OCI-LY3 (cell line): Measurements from ENCODE around the gene MMP7.
"Not testable (repeated sequence)": the region's sequence is repeated elsewhere in the genome, so short reads cannot be mapped to it uniquely, and the experiment has no call there.

Experiments used
- H2AFZ ChIP-seq: fragments of 200-600, 300-600 bp; shearing (Covaris generic); 2 replicates; pipeline ENCODE4 v1.6.0; 2014; ENCODE audit warnings: antibody characterized with exemption, low read depth, low read length
- H3K27ac ChIP-seq: fragments of 200-600, 300-600 bp; sonication (generic); 2 replicates; pipeline ENCODE4 v1.5.1; 2014; ENCODE audit warnings: mild to moderate bottlenecking, low read length, moderate library complexity, mixed read lengths
- H3K27me3 ChIP-seq: fragments of 200-600, 300-600 bp; sonication (generic); 2 replicates; pipeline ENCODE4 v1.6.1; 2014; ENCODE audit warnings: low read depth, low read length, mixed read lengths
- H3K36me3 ChIP-seq: fragments of 200-600, 300-600 bp; sonication (generic); replicated peaks from 2 replicates; pipeline ENCODE3; 2014; ENCODE audit warnings: low read depth, low read length, mixed read lengths
- H3K4me1 ChIP-seq: fragments of 300-600, 200-600 bp; sonication (generic); 2 replicates; pipeline ENCODE4 v1.6.1; 2014; ENCODE audit warnings: low read length, mixed read lengths
- H3K4me2 ChIP-seq: fragments of 200-600, 300-600 bp; sonication (generic); 2 replicates; pipeline ENCODE4 v1.6.1; 2014; ENCODE audit warnings: low read length, mixed read lengths
- H3K4me3 ChIP-seq: fragments of 300-600, 200-600 bp; sonication (generic); 2 replicates; pipeline ENCODE4 v1.5.1; 2014; ENCODE audit warnings: antibody characterized with exemption, mild to moderate bottlenecking, low read length, moderate library complexity
- H3K79me2 ChIP-seq: fragments of 300-600, 200-600 bp; shearing (Covaris generic); 2 replicates; pipeline ENCODE4 v1.6.1; 2014; ENCODE audit warnings: mild to moderate bottlenecking, low read length, mixed read lengths
- H3K9ac ChIP-seq: fragments of 300-600, 200-600 bp; shearing (Covaris generic); 2 replicates; pipeline ENCODE4 v1.6.0; 2014; ENCODE audit warnings: mild to moderate bottlenecking, low read length, moderate library complexity
- H3K9me3 ChIP-seq: fragments of 200-600, 300-600 bp; shearing (Covaris generic); 2 replicates; pipeline ENCODE4 v1.6.1; 2014; ENCODE audit warnings: low read length, mixed read lengths; ENCODE audit not compliant: insufficient read depth
- H4K20me1 ChIP-seq: fragments of 200-600, 300-600 bp; sonication (generic); 2 replicates; pipeline ENCODE4 v1.6.1; 2016; ENCODE audit warnings: low read length, mixed read lengths; ENCODE audit not compliant: insufficient read depth
- EZH2phosphoT487 ChIP-seq: fragments of 200-600 bp; shearing (Covaris generic); IDR thresholded peaks from 2 replicates; pipeline ENCODE4 v1.6.1; 2018; ENCODE audit warnings: antibody characterized with exemption, mixed run types, low read depth
- TF ChIP-seq, protein P1 (sequence below): fragments of 200-600, 300-600 bp; sonication (generic); IDR thresholded peaks from 2 replicates; pipeline ENCODE4 v1.5.1; 2014; ENCODE audit warnings: antibody characterized with exemption, low read length, low read depth

The MMP7 gene

DNA sequence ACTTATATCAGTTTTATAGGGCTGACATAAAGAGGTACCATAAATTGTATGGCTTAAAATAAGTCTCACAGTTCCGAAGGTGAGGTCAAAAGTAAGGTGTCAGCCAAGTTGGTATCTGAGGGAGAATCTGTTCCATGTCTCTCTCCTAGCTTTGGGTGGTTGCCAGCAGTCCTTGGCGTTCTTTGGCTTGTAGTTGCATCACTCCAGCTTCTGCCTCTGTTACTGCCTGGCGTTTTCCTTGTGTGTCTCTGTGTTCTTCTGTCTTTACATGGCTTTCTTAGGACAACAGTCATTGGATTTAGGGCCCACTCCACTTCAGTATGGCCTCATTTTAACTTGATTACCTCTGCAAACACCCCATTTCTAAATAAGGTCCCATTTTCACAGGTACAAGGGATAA, 16.7 kb downstream of the MMP7 start:
- Histone ChIP-seq H3K79me2 (no peaks in the 10 kb centered on the region), H3K4me2 (no peak overlapping the region), H3K9ac (no peak overlapping the region), H2AFZ (no peak overlapping the region), H3K9me3 (no peaks in the 10 kb centered on the region), H3K4me3 (no peak overlapping the region), H4K20me1 (no peaks in the 10 kb centered on the region), H3K27ac (no peak overlapping the region), H3K36me3 (no peaks in the 10 kb centered on the region), H3K4me1 (no peaks in the 10 kb centered on the region), H3K27me3 (no peaks in the 10 kb centered on the region)
- no peak for TF ChIP-seq EZH2phosphoT487
- TF ChIP-seq, protein P1, sequence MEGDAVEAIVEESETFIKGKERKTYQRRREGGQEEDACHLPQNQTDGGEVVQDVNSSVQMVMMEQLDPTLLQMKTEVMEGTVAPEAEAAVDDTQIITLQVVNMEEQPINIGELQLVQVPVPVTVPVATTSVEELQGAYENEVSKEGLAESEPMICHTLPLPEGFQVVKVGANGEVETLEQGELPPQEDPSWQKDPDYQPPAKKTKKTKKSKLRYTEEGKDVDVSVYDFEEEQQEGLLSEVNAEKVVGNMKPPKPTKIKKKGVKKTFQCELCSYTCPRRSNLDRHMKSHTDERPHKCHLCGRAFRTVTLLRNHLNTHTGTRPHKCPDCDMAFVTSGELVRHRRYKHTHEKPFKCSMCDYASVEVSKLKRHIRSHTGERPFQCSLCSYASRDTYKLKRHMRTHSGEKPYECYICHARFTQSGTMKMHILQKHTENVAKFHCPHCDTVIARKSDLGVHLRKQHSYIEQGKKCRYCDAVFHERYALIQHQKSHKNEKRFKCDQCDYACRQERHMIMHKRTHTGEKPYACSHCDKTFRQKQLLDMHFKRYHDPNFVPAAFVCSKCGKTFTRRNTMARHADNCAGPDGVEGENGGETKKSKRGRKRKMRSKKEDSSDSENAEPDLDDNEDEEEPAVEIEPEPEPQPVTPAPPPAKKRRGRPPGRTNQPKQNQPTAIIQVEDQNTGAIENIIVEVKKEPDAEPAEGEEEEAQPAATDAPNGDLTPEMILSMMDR: no peak

DNA sequence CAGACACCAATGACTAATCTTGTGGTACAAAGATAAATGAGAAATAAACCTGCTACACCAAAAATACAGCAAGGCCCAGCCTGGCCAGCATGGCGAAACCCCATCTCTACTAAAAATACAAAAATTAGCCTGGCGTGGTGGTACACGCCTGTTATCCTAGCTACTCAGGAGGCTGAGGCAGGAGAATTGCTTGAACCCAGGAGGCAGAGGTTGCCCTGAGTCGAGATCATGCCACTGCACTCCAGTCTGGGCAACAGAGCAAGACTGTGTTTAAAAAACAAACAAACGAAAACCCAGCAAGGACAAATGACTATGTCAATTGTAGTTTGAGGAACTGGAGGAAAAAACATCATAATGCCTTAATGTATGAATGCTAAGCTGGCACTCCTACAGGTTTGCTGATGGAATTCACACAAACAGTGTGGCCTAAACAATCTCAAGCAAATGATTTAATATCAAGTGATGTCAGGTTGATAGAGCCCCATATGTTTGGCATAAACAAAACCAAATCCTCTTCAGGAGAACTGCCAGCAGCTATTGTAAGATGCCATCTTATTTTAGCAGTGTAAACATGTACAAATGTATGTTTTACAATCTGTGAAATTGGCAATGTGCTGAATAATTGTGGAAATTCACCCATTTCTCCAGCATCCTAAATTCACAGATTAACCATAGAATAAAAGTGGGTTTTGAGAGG, 20.0 kb downstream of the MMP7 start:
- Histone ChIP-seq H2AFZ (no peak overlapping the region), H4K20me1 (no peaks in the 10 kb centered on the region), H3K9ac (no peak overlapping the region), H3K36me3 (no peaks in the 10 kb centered on the region), H3K4me1 (no peaks in the 10 kb centered on the region), H3K4me2 (no peak overlapping the region), H3K27me3 (no peaks in the 10 kb centered on the region), H3K9me3 (no peaks in the 10 kb centered on the region), H3K79me2 (no peaks in the 10 kb centered on the region), H3K4me3 (no peak overlapping the region), H3K27ac (no peak overlapping the region)
- TF ChIP-seq, protein P1: no peak
- no peak for TF ChIP-seq EZH2phosphoT487

DNA sequence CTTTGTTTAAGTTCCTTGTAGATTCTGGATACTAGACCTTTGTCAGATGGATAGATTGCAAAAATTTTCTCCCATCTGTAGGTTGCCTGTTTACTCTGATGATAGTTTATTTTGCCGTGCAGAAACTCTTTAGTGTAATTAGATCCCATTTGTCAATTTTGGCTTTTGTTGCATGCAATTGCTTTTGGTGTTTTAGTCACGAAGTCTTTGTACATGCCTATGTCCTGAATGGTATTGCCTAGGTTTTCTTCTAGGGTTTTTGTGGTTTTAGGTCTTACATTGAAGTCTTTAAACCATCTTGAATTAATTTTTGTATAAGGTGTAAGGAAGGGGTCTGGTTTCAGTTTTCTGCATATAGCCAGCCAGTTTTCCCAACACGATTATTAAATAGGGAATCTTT, 27.7 kb downstream of the MMP7 start:
- H4K20me1 ChIP-seq, H3K27me3 ChIP-seq, H3K79me2 ChIP-seq, H3K9me3 ChIP-seq, H3K36me3 ChIP-seq, H3K9ac ChIP-seq, H3K27ac ChIP-seq, H3K4me3 ChIP-seq, H2AFZ ChIP-seq, H3K4me2 ChIP-seq, H3K4me1 ChIP-seq: not testable (repeated sequence)

DNA sequence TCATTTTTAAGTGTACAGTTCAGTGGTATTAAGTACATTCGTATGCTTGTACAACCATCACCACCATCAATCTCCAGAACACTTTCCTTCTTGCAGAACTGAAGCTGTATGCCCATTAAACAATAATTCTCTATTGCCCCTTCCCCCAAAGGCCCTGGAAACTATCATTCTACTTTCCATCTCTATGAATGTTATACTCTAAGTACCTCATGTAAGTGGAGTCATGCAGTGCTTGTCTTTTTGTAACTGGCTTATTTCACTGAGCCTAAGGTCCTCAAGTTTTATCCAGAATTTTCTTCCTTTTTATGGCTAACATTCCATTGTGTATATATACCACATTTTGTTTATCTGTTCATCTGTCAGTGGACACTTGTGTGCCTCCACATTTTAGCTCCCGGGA, 29.7 kb downstream of the MMP7 start:
- Histone ChIP-seq H3K9ac (no peak overlapping the region), H3K4me3 (no peak overlapping the region), H2AFZ (no peak overlapping the region), H3K36me3 (no peaks in the 10 kb centered on the region), H3K27ac (no peak overlapping the region), H3K27me3 (peaks cover 7% of the 10 kb centered on the region; the same call in 1 of the 2 replicates), H4K20me1 (no peaks in the 10 kb centered on the region), H3K4me2 (no peak overlapping the region), H3K9me3 (no peaks in the 10 kb centered on the region), H3K79me2 (no peaks in the 10 kb centered on the region), H3K4me1 (peaks cover 2% of the 10 kb centered on the region)
- no peak for TF ChIP-seq EZH2phosphoT487
- TF ChIP-seq, protein P1: no peak
